HG03025 (cell line): ENCODE results near the gene RASAL2.
"Not testable (repeated sequence)": the region's sequence is repeated elsewhere in the genome, so short reads cannot be mapped to it uniquely, and the experiment has no call there.

Source experiments
- ATAC-seq: cut with Tn5 transposase; IDR thresholded peaks from one replicate; pipeline ENCODE4 v1.9.1; 2021; ENCODE audit warnings: mild to moderate bottlenecking, moderate library complexity; ENCODE audit not compliant: unreplicated experiment, low FRiP score

Gene RASAL2

DNA sequence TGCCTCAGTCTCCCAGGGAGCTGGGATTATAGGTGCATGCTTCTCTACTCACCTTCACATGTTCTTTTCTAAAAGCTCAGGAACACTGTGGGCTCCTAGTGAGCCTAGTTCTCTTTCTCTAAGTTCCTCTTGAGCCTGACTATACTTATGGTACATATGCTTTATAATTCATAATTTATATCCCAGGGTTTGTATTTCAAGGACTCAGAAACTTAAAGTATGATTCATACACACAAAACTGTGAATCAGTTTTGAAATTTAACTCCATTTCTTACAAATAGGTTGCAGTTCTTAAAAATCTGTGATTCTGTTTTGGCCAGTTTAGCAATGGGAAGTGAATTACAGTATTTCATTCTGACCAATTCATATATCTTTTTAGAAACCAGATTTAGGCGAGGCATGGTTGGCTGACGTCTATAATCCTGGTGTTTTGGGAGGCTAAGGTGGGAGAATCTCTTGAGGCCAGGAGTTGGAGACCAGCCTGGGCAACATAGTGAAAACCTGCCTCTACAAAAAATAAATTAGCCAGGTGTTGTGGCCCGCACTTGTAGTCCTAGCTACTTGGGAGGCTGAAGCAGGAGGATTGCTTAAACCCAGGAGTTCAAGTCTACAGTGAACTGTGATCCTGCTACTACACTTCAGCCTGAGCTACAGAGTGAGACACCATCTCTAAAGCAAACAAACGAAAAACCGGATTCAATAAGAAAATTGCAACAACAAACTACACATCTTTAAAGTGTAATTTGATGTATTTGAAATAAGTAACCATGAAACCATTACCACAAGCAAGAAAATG is 15.6 kb downstream of the RASAL2 start:
- no peak for ATAC-seq

DNA sequence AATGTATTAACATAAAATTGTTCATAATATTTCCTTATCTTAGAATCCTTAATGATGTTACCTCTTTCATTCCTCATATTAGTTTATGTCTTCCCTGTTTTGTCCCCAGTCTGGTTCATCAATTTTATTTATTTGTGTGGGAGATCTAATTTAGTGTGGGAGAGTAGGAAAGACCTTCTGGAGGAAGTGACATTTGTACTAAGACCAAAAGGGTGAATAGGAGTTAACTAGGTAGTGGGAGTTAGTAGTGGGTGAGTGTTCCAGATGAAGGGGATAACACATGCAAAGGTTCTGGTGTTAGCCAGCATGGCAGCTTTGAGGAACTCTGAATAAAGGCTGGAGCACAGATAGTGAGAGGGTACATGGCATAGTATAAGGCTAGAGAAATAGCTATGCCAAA is 21.4 kb downstream of the RASAL2 start:
- ATAC-seq, result no peak

DNA sequence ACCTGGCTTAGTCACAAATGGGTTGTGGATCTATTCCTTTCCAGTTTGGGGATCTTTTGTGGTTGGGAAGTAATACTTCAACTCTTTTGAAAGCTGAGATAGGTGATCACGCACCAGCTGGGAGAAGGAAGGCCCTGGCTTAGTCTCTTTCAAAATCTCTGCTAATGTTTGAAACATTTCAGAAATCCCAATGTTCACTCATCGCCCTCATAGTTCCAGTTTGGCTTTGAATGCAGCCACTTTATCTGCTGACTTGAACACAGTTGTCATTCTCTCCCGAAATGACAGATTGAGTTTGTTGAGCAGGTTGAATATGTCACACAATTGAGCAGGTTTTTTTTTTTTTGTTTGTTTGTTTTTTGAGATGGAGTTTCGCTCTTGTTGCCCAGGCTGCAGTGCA is 24.6 kb downstream of the RASAL2 start:
- no peak for ATAC-seq

DNA sequence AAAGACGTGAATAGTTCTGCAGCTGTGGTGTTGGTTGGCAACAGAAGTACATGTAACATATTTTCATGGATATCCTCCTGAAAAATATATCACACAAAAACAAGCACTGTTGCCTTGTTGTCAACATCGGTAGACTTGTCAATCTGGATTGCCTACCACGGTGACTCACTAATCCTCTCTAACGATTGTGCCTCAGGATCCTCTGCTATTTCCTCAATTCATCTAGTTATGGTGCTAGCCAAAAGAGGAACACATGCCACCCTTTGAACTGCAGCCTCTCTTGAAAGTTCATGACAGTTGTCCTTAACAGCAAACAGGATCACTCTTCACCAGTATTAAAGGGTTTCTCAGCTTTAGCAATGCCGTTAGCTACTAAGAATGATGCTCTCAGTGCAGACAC is 25.7 kb downstream of the RASAL2 start:
- no peak for ATAC-seq

DNA sequence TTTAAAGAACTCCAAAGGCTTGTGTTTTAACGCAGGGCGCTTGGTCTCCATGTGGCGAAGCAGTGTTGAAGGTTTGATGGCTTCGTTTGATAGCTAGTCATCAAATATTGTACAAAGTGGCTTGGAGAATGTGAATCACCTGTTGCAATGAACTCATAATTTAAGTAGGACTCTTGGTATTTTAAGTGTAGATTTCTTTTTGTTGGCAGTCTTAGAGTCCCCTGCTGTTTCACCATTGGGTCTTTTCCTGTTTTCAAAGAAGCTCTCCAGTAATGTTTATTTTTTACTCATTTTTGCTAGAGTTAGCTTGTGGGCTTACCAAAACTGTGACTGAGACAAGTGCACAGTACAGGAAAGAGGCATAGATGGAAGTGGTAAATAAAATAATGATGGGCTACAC is 26.2 kb downstream of the RASAL2 start:
- no peak for ATAC-seq

DNA sequence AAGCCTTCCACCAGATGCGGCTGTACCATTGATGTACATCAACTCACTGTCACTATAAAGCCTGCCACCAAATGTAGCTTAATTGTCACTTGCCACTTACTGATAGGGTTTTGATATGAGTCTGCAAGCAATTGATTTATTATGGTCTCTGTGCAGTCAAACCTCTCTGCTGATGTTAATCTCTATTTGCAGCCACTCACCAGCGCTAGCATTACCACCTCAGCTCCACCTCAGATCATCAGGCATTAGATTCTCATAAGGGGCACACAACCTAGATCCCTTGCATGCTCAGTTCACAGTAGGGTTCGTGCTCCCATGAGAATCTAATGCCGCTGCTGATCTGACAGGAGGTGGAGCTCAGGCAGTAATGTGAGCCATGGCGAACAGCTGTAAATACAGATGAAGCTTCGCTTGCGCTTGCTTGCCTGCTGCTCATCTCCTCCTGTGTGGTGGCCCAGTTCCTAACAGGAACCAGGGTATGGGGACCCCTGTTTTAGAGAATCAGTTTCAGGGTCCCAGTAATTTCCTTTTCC is 26.7 kb downstream of the RASAL2 start:
- ATAC-seq, result not testable (repeated sequence)

DNA sequence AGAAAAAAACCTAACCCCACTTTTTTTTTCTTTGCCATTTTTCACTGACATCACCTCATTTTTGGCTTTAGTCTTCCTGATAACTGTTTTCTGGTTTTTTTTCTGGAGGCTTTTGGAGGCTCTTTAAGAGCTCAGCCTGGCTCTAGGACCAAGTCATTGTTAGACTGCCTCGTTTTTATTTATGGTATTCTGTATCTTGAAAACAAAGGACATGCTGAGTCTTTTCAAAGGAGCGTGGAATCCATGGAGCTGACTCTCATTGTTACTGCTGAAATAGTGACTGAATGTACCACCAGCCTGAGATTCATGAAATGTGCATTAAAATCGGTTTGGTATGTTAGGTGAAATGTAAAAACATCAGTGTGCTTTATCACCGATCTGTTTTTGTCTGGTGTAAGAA is 28.0 kb downstream of the RASAL2 start:
- ATAC-seq, result no peak

DNA sequence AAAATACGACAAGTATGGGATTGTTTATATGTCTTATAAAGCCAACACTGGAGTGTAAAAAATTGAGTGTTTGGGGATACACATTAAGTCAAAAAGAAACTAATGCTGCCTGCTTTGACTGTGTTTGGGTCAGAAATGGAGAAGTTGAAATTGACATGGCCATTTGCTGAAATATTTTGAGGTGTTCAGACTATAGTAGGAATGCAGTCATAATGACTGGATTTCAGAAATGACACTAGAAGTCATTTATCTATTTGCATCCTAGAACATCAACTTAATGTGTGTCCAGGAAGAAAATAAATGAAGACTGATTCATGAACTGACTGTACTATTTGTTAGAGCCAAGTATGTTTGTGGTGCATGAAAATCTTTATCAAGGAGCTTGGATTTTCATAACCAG is 28.4 kb downstream of the RASAL2 start:
- ATAC-seq, result no peak

DNA sequence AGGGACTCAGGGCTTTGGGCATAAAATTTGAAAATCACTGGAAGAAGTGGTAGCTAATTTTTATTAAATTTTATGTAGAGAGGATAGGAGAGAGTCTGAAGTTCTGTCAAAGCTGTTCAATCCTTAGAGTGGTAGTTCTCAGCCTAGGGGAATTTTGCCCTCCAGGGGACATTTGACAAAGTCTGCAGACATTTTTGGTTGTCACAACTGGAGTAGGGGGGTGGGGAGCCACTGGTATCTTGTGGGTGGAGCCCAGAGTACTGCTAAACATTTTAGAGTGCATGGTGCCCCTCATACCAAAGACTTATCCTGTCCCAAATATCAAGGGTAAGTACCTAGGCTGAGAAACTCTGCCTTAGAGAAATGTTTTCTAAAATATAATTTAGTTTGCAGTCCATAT is 30.2 kb downstream of the RASAL2 start:
- ATAC-seq, result no peak

DNA sequence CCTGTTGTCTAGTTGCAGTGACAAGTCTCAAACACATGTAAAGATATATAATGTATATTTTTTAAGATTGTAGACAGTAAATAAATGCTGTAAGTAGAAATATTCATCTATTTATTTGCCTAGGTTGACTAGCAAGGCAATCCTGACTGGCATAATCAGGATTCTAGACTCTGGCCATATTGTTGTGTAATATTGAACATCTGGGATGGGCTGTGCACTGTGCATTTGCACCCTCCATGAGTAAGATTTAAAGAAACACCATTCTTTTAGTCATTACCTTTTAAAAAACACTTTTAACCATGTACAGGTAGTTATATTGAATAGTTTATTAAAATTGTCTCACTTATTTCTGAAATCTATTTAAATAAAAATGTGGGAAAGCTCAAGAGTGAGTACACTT is 32.4 kb downstream of the RASAL2 start:
- ATAC-seq, result no peak

DNA sequence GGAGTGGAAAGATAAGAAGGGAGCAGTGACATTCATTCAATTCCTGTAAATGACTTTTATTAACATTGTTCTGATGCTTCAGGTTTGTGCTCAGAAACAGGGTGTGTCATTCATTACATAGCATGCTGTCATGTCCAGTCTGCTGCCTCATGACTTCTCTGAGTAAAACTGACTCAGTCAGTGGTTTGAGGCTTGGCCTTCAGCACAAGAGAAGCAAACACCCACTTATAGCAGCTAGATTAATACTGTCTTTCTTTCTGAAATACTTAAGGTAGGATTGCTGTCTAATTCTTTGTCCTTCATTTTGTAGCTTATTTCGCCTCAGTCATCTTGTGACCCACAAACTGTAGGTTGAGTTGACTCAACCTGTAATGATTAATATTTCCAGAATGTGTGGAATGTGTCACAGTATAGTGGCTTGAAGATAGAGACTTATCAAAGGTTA is 32.9 kb downstream of the RASAL2 start:
- no peak for ATAC-seq

DNA sequence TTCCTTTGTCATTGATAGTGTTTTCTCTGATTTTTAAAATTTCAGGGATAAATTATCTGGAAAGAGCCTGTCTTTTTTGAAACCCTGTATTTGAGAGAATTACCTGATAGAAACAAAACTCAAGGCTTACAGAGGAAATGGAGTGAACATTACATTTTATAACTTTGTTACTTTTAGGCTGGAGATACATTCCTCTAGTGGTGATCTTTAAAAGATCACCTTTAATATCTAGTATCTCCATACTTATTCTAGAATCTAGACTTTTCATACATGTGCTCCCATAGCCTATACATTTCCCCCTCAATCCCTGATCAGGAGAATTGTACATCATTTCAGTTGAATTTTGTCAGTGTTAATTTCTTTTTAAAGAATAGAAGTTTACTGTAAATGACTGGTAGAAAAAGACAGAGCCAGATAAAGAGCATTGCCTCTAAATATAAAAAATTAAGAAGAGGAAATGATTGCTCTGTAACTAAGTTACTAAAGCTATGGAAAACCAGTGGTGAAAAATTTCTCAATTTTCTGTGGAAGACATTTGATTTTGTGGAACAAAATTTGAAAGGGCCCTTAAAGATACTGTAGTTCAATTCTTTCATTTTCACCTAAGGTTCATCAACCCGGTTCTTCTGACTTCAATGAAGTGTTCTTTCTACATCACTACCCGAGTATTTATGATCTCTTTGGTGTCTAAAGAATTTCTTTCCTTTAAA is 33.7 kb downstream of the RASAL2 start:
- ATAC-seq, result no peak

DNA sequence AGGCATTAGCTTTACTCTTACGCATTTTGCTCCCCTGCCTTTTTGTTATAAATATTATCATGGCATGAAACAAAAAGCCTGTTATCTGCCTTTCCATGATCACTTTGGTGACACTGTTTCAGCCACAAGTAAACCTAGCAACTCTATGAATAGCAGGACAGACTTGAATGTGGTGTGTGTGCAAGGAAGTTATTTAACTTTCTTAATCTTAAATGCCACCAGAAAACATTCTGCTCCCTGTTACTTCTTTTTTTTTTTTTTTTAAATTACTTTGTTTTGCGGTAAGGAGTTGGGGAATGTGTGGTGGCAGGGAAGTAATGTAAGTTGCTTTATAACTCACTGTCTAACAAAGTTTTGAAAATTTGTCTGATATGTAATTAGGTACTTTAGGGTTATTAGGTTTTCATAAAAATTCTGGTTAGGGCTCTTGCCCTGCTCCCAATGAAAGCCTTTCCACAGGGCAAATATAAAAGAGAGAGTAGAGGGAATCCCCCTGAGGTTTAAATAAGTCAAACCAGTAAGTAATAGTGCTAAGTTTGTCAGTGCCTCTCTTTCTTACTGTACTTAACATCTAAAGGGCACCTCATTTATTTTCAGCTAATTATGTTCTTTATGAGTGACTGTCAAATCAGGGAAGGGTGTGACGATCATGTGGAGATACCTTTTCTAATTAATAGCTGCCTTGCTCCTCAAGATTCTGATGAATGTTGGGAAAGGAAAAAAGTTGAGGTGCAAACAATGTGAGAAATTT is 39.5 kb downstream of the RASAL2 start:
- no peak for ATAC-seq

DNA sequence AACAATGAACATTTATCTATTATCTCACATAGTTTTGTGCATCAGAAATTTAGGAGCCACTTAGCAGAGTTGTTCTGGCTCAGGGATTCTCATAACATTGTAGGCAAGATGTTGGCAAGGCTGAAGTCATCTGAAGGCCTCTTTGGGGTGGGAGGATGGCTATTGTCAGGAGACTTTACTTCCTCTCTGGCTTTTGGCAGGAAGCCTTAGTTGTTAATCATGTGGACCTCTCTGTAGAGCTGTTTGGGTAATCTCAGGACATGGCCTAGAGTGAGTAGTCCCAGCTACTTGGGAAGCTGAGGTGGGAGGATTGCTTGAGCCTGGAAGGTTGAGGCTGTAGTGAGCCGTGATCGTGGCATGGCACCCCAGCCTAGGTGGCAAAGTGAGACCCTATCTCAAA is 40.2 kb downstream of the RASAL2 start:
- no peak for ATAC-seq

DNA sequence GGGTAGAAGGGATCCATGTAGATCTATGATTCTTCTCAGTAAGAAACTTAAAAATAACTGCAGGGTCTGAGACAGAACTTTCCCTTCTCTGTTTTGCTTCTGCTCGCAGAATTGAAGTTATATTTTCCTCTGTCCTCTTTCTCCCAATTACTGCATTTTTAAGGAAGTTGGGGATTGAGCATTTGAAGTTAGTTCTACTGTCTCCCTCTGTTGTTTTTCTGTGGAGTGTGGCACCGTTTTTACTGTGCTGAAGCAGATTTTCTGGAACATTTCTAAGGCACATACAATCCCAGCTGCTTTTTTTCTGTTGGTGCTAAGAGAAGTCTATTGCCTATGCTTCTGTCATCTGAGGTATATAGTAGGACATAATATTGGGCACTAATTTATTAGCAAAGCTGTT is 43.3 kb downstream of the RASAL2 start:
- ATAC-seq, result no peak

DNA sequence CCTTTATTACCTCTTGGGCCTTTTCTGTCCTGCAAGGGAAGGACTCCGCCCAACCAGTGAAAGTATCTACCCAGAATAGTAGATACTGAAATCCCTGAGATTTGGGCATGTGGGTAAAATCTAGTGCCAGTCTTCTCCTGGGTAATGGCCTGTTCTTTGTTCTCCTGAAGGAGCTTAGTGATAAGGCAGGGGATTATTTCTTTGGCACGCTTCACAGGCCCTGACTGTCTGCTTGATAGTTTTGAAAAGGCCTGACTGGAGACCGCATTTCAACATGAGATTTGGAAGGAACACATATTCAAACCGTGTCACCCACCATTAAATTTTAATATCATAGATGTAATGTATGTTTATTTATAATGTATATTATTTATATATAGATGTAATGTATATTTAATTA is 48.9 kb downstream of the RASAL2 start:
- no peak for ATAC-seq

DNA sequence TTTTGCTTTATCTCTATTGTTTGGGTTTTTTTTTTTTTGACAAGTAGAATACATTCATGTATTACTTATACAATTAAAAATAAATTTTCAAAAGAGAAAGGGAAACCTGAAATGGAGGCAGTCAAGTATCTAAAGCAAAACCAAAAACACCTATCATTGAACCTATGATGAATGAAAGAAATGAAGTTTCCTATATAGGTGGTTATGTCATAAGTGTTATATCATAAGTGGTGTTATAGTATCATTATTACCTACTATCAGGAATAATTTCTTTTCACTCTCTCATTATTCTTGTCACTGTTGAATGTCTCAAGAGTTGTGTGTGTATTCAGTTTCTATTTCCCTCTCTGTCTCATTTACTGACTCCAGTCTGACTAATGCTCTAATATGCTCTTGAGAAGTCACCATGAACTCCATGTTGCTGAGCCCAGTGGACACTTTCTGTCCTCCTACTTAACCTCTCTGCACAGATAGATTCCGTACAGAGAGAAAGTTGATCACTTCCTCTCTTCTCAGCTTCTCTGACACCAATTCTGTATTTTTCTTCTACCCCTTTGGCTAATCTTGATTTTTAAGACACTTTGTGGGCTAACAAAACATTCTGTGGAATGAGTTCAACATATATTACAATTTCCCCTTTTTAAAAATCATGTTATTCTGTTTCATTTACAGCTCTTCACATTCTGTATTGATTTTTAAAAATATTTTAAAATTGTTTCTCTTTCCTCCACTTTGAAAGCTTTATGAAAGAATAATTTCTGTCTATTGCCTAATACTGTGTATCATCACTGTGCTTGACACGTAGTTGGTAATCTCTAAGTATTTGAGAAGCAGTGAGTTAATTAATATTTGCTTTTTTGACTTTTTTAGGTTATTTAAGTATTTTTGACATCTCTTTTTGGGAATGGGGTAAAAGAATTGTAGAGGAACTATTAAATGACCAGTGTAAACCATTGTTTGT is 50.1 kb downstream of the RASAL2 start:
- no peak for ATAC-seq

DNA sequence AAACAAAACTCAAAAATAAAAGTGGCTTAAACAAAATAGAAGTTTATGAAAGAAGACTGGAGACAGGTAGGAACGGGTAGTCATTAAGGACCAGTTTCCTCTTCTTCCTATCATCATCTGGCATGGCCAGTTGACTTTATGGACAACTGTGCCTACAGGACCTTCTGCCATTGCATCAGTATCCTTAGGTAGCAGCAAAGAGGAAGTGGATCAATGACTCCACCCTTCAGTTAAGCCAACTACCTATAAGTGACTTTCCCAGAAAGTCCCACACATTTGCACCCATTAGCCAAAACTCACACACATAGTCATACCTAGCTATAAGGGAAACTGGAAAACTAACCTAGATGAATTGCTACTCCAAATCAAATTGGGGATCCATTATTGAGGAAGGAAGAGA is 51.7 kb downstream of the RASAL2 start:
- ATAC-seq, result no peak

DNA sequence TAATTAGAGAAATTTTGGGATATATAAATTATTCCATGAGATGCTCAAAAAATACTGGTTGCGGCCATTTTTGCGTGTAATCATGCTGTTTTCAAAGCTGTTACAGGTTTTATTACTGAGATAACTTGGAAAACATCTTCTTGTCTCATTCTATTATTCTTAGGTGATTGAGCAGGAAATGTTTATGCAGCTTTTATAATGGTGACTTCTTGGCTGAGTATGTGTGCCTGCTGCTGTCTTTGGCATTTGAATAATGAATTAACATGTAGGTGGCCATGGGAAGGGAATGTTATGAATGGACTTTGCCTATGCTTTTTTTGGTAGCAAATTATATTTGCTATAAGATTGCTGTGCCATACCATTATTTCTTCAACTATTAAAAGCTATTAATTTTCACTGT is 52.5 kb downstream of the RASAL2 start:
- ATAC-seq, result no peak

DNA sequence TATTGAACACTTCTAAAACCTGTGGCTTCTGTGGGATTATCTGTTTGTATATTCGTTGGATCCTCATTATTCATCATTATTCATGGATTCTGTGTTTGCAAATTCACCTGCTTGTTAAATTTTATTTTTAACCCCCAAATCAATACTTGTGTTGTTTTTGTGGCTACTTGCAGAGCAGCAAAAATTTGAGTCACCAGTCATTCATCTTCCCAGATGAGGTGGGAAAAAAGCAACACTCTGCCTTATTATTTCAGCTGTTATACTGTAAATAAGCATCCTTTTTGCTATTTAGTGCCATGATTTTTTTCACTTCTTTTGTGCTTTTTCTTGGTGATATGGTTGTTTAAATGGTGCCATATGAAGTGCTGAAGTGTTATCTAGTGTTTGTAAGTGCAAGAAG is 56.7 kb downstream of the RASAL2 start:
- no peak for ATAC-seq
